ENCODE results near the gene POMGNT1. TPM values are rescaled to one million over a fixed set of nuclear protein-coding genes. Genes with fewer than 3 reads are reported as not detected.

Gene POMGNT1
- total and polyA plus RNA-seq, 4 donors: 34.6 to 70.2 (median 44.7) TPM

DNA sequence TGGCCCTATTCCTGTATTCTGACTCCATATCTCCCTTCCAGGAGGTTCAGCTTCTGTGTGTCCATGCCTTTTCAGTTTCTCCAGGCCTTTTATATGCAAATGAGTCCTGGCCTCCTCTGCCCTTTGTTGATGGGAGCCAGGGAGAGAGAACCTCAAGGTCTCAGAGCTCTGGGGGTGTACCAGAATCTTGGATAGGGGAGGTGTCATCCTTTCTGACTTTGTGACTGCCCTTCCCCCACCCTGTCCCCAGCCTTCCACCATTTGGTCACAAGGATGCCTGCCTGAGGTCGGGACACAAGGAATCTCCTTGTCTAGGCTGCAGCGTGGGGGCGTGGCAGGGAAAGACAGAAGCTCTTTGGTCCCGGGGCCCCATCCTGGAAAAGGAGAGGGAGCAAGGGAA is 23.5 kb upstream of the POMGNT1 start:
- H3K27me3 ChIP-seq (ENCODE audit: control insufficient read depth in 3 of 3, insufficient read depth in 3 of 3, low read length in 2 of 3): no peaks in the 10 kb centered on the region
- H3K27ac ChIP-seq (ENCODE audit: low read depth in 1 of 2, low read length in 1 of 2): no peak overlapping the region
- H3K9ac ChIP-seq (ENCODE audit: insufficient read depth in 1 of 2, low read length in 2 of 2): no peak overlapping the region
- no peaks in the 10 kb centered on the region for H3K4me1 ChIP-seq (ENCODE audit: control insufficient read depth in 5 of 5, insufficient read depth in 5 of 5, low read length in 5 of 5)
- H3K4me3 ChIP-seq: no peak overlapping the region
- H3K9me3 ChIP-seq (ENCODE audit: control insufficient read depth in 4 of 4, insufficient read depth in 3 of 4, low read length in 3 of 4): no peaks in the 10 kb centered on the region
- H3K36me3 ChIP-seq (ENCODE audit: control insufficient read depth in 4 of 4, insufficient read depth in 4 of 4, low read length in 4 of 4): no peaks in the 10 kb centered on the region
- ATAC-seq (ENCODE audit: insufficient read depth, low FRiP score) (no peak), DNase-seq (no peak)
- 69 to 85% methylated on average over 4 of the region's 4 CpGs for WGBS, 2 donors
- TF ChIP-seq, protein P1, sequence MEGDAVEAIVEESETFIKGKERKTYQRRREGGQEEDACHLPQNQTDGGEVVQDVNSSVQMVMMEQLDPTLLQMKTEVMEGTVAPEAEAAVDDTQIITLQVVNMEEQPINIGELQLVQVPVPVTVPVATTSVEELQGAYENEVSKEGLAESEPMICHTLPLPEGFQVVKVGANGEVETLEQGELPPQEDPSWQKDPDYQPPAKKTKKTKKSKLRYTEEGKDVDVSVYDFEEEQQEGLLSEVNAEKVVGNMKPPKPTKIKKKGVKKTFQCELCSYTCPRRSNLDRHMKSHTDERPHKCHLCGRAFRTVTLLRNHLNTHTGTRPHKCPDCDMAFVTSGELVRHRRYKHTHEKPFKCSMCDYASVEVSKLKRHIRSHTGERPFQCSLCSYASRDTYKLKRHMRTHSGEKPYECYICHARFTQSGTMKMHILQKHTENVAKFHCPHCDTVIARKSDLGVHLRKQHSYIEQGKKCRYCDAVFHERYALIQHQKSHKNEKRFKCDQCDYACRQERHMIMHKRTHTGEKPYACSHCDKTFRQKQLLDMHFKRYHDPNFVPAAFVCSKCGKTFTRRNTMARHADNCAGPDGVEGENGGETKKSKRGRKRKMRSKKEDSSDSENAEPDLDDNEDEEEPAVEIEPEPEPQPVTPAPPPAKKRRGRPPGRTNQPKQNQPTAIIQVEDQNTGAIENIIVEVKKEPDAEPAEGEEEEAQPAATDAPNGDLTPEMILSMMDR (IDR thresholded peaks at IDR 0.05; ENCODE audit: control extremely low read depth, extremely low read depth): no peak

DNA sequence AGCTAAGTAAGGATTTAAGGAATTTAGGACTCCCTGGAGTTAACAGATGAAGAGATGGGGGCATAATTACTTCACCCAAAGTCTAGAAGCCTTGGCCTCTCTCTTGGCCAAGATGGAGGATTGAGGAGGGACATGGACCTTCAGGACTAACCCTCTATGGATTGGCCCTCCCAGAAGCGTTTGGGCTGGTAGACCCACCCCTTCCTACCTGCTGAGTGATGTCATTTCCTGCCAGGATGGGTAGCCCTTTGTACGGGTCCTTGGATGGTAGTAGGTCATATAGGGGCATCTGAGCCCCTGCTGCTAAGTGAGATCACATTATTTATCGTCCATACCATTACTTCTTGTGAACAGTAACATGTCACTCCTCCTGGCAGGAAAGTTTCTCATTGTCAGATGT is 22.6 kb upstream of the POMGNT1 start:
- no peaks in the 10 kb centered on the region for H3K9me3 ChIP-seq (ENCODE audit: control insufficient read depth in 4 of 4, insufficient read depth in 3 of 4, low read length in 3 of 4)
- no peak overlapping the region for H3K9ac ChIP-seq (ENCODE audit: insufficient read depth in 1 of 2, low read length in 2 of 2)
- H3K27ac ChIP-seq (ENCODE audit: low read depth in 1 of 2, low read length in 1 of 2): no peak overlapping the region
- no peak overlapping the region for H3K4me3 ChIP-seq
- ATAC-seq (ENCODE audit: insufficient read depth, low FRiP score): no peak
- TF ChIP-seq, protein P1 (IDR thresholded peaks at IDR 0.05; ENCODE audit: control extremely low read depth, extremely low read depth): no peak
- no peaks in the 10 kb centered on the region for H3K27me3 ChIP-seq (ENCODE audit: control insufficient read depth in 3 of 3, insufficient read depth in 3 of 3, low read length in 2 of 3)
- 78 to 84% methylated on average over 3 of the region's 3 CpGs for whole genome bisulfite sequencing, 2 donors
- no peaks in the 10 kb centered on the region for H3K36me3 ChIP-seq (ENCODE audit: control insufficient read depth in 4 of 4, insufficient read depth in 4 of 4, low read length in 4 of 4)
- H3K4me1 ChIP-seq (ENCODE audit: control insufficient read depth in 5 of 5, insufficient read depth in 5 of 5, low read length in 5 of 5): no peaks in the 10 kb centered on the region
- no peak for DNase-seq

DNA sequence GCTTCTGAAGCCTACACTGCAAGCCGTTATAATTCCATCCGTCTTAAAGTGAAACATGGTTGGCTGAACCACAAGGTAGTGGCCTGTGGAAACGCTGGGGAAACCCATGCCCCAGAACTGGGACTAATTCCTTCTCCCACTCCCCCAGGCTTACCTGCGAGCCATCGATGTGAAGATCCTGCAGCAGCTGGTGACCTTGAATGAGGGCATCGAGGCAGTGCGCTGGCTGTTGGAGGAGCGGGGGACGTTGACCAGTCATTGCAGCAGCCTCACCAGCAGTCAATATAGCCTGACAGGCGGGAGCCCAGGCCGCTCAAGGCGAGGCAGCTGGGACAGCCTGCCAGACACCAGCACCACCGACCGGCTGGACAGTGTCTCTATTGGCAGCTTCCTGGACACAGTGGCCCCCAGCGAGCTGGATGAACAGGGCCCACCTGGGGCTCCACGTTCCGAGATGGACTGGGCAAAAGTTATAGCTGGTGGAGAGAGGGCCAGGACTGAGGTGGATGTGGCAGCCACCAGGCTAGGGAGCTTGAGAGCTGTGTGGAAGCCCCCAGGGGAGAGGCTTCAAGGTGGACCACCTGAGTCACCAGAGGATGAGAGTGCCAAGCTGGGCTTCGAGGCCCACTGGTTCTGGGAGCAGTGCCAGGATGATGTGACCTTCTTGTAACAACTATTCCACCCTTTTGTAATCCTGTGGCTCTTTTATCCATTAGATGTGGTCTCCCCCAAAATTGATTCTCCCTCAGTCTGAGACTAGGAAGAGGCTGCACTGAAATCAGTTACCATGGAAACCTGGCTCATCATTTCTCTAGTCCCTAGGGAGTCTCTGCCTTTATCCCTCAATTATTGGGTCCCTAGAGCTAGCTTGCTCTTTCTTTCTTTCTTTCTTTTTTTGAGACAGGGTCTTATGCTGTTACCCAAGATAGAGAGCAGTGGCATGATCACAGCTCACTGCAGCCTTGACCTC is 21.6 kb upstream of the POMGNT1 start:
- DNase-seq: no peak
- TF ChIP-seq, protein P1 (IDR thresholded peaks at IDR 0.05; ENCODE audit: control extremely low read depth, extremely low read depth): no peak

More for the DNA sequence above, 21.6 kb upstream of the POMGNT1 start:
- Histone ChIP-seq H3K27me3 (ENCODE audit: control insufficient read depth in 3 of 3, insufficient read depth in 3 of 3, low read length in 2 of 3) (no peaks in the 10 kb centered on the region), H3K36me3 (ENCODE audit: control insufficient read depth in 4 of 4, insufficient read depth in 4 of 4, low read length in 4 of 4) (no peaks in the 10 kb centered on the region), H3K4me3 (no peak overlapping the region), H3K4me1 (ENCODE audit: control insufficient read depth in 5 of 5, insufficient read depth in 5 of 5, low read length in 5 of 5) (no peaks in the 10 kb centered on the region), H3K9me3 (ENCODE audit: control insufficient read depth in 4 of 4, insufficient read depth in 3 of 4, low read length in 3 of 4) (no peaks in the 10 kb centered on the region), H3K9ac (ENCODE audit: insufficient read depth in 1 of 2, low read length in 2 of 2) (no peak overlapping the region), H3K27ac (ENCODE audit: low read depth in 1 of 2, low read length in 1 of 2) (no peak overlapping the region)
- ATAC-seq (ENCODE audit: insufficient read depth, low FRiP score): no peak
- WGBS, 2 donors: 88 to 92% methylated on average over 18 of the region's 18 CpGs

Measured in lung (tissue), 12 donors.